Endothelial cell (in vitro differentiated cells): ENCODE data around the gene FRS2. TPM values are rescaled to one million over a fixed set of nuclear protein-coding genes. Genes with fewer than 3 reads are reported as not detected.

ENCODE experiments used
- DNase-seq: peaks from one replicate; pipeline ENCODE4 v3.0.0; 2021; ENCODE audit warnings: low spot score
- H3K27ac Mint-ChIP-seq: one replicate; pipeline ENCODE4 v1.8.0; 2021; ENCODE audit warnings: mixed read lengths, inconsistent platforms; ENCODE audit not compliant: unreplicated experiment
- H3K27me3 Mint-ChIP-seq: one replicate; pipeline ENCODE4 v1.8.0; 2021; ENCODE audit warnings: mild to moderate bottlenecking, moderate library complexity, mixed read lengths, inconsistent platforms; ENCODE audit not compliant: unreplicated experiment
- H3K36me3 Mint-ChIP-seq: one replicate; pipeline ENCODE4 v1.8.0; 2021; ENCODE audit warnings: mild to moderate bottlenecking, low read depth, mixed read lengths, inconsistent platforms; ENCODE audit not compliant: unreplicated experiment
- H3K4me1 Mint-ChIP-seq: one replicate; pipeline ENCODE4 v1.8.0; 2021; ENCODE audit warnings: mild to moderate bottlenecking, mixed read lengths, inconsistent platforms; ENCODE audit not compliant: unreplicated experiment
- H3K4me3 Mint-ChIP-seq: one replicate; pipeline ENCODE4 v1.8.0; 2021; ENCODE audit warnings: mild to moderate bottlenecking, mixed read lengths, inconsistent platforms; ENCODE audit not compliant: unreplicated experiment
- H3K9me3 Mint-ChIP-seq: one replicate; pipeline ENCODE4 v1.8.0; 2021; ENCODE audit warnings: mixed read lengths, inconsistent platforms; ENCODE audit not compliant: unreplicated experiment
- total RNA-seq: library from RNA; stranded (reverse); fragmentation: NEBNext Ultra II Directional; extraction: Animal tissue kit (Norgen Biotek cat#: 25700); gene quantifications from one replicate; pipeline ENCODE4 v1.2.1, GENCODE V29; 2021; ENCODE audit not compliant: unreplicated experiment
- TF ChIP-seq, protein P1 (sequence below): fragments of 200-600 bp; sonication (generic); IDR thresholded peaks from one replicate; pipeline ENCODE4 v1.5.0; 2021; ENCODE audit warnings: antibody characterized with exemption; ENCODE audit not compliant: unreplicated experiment

FRS2 gene
- total RNA-seq, 1 donor from 2014 or later, result 22.9 TPM

DNA sequence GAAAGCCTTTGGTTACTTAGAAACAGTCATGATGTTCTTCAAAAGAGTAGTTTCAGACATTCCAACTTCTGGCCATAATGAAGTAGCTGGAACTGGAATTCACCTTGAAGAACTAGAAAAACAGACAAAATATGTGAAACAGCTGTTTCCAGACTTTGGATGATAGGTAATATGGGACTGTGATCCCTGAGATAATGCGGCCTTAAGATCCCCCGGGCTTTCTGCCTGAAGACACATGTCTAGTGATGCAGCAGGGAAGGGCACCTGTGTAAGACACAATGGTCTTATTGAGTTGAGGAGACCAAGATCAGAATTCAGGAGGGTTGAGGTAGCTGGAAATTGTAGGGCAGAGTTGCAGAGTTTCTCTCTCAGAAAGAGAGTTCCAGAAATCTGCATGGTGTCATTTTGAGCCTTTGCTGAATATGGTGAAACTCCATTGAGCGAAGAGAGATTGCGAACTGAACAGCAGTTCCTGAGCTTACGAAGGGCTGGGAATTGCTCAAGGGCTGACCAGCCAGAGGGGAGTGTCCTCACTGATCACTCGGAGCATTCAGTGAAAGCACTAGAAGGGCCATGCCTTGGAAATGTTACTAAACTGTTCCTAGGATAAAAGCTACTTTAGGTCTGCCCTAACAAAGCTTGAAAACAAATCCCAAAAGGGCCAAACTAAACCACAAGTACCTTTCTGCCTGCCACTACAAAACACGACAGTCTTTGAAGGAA, 41.7 kb upstream of the FRS2 start:
- H3K4me3 Mint-ChIP-seq, result no peak overlapping the region
- H3K27ac Mint-ChIP-seq, result no peak overlapping the region
- H3K9me3 Mint-ChIP-seq, result no peaks in the 10 kb centered on the region
- peaks cover 4% of the 10 kb centered on the region for H3K27me3 Mint-ChIP-seq
- peaks cover 11% of the 10 kb centered on the region for H3K4me1 Mint-ChIP-seq
- TF ChIP-seq, protein P1, sequence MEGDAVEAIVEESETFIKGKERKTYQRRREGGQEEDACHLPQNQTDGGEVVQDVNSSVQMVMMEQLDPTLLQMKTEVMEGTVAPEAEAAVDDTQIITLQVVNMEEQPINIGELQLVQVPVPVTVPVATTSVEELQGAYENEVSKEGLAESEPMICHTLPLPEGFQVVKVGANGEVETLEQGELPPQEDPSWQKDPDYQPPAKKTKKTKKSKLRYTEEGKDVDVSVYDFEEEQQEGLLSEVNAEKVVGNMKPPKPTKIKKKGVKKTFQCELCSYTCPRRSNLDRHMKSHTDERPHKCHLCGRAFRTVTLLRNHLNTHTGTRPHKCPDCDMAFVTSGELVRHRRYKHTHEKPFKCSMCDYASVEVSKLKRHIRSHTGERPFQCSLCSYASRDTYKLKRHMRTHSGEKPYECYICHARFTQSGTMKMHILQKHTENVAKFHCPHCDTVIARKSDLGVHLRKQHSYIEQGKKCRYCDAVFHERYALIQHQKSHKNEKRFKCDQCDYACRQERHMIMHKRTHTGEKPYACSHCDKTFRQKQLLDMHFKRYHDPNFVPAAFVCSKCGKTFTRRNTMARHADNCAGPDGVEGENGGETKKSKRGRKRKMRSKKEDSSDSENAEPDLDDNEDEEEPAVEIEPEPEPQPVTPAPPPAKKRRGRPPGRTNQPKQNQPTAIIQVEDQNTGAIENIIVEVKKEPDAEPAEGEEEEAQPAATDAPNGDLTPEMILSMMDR, result no peak
- no peaks in the 10 kb centered on the region for H3K36me3 Mint-ChIP-seq
- no peak for DNase-seq

DNA sequence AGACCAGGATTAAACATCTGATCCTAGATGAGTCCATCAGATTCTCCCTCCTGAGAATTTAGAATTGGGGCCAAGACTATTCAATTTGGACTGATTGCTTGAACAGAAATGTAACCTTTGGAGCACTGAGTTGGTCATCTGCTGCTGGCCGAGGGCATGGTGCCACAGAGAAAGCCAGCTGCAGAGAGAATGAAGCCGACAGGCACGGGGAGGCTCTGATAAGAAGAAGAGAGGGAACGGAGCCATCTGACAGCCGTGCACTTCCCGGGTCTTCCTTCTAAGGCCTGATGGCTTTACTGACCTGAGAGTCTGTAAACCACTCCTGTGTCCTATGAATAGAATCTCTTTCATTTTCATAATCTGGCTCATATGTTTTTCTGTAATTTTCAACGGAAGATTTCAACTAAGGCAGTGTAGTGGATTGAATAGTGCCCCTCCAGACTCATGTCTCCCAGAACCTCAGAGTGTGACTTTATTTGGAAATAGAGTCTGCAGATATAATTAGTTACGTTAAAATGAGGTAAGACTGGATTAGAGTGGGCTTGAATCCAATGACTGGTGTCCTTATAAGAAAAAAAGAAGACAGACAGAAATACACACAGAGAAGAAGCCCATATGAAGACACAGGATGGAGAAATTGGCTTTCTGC, 39.1 kb upstream of the FRS2 start:
- H3K4me1 Mint-ChIP-seq, result peaks cover 11% of the 10 kb centered on the region
- no peak overlapping the region for H3K4me3 Mint-ChIP-seq
- no peaks in the 10 kb centered on the region for H3K9me3 Mint-ChIP-seq
- DNase-seq, result no peak
- no peak overlapping the region for H3K27ac Mint-ChIP-seq
- H3K27me3 Mint-ChIP-seq, result peaks cover 5% of the 10 kb centered on the region
- TF ChIP-seq, protein P1, result no peak
- H3K36me3 Mint-ChIP-seq, result no peaks in the 10 kb centered on the region

DNA sequence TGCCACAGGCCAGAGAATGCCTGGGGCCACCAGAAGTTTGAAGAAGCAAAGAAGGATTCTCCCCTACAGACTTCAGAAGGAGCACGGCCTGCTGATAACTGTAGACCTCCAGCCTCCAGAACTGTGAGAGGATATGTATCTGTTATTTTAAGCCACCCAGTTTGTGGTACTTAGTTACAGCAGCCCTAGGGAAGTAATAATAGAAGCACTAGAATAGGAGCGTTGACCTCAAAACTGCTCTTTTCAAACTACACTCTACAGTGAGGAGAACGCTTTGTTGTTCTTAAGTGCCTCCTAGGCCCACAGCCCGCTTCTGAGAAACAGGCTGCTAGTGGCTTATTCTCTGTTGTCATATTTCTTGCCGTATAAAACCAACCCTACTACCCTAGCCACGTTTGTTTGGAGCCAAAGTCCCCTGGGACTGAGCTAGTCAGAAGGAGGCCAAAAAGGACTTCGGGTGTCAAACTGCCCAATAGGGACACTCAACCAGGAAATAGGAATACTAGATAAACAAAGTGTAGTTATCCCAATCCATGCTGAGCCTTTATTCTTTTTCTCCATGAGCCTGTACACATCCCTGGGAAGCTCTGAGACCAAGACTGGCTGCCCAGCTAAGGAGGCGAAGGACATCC, 38.5 kb upstream of the FRS2 start:
- TF ChIP-seq, protein P1, result no peak
- H3K4me3 Mint-ChIP-seq, result no peak overlapping the region
- H3K27me3 Mint-ChIP-seq, result peaks cover 2% of the 10 kb centered on the region
- H3K36me3 Mint-ChIP-seq, result no peaks in the 10 kb centered on the region
- no peak for DNase-seq
- H3K9me3 Mint-ChIP-seq, result no peaks in the 10 kb centered on the region
- no peak overlapping the region for H3K27ac Mint-ChIP-seq
- H3K4me1 Mint-ChIP-seq, result peaks cover 11% of the 10 kb centered on the region

DNA sequence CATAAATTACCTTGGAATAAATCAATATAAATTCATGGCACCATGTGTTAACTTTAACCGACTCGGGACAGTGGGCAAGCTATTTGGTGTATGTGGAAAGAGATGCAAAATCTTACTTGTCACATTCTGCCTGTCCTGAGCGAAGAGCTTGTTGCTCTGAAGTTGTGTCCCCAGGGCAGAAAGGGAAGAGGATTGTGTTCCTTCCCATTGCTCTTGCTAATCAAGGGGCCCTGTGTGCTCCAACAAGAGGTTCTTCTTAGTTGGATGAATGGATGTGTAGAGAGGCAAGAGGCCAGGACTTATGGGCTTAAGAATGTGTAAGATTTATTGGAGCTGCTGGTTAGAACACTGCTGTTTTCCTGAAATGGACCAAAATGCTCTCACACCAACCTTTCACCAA, 36.5 kb upstream of the FRS2 start:
- DNase-seq, result no peak
- TF ChIP-seq, protein P1, result no peak
- no peaks in the 10 kb centered on the region for H3K36me3 Mint-ChIP-seq
- H3K27me3 Mint-ChIP-seq, result peaks cover 4% of the 10 kb centered on the region
- H3K4me3 Mint-ChIP-seq, result no peak overlapping the region
- peaks cover 11% of the 10 kb centered on the region for H3K4me1 Mint-ChIP-seq
- H3K9me3 Mint-ChIP-seq, result no peaks in the 10 kb centered on the region
- H3K27ac Mint-ChIP-seq, result no peak overlapping the region

DNA sequence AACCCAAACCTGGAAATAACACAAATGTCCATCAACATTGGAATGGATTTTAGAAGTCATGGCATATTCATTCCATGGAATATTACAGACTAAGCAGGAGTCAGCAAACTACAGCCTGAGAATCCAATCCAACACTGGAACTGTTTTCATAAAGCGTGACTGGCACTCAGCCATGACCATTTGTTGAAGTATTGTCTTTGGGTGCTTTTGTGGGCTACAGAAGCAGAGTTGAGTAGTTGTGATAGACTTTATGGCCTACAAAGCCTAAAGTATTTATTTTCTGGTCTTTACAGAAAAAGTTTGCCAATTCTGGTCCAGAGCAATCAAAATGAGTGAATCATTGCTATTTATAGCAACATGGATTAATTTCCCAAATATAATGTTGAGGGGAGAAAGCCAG, 34.5 kb upstream of the FRS2 start:
- H3K4me1 Mint-ChIP-seq, result no peaks in the 10 kb centered on the region
- no peaks in the 10 kb centered on the region for H3K36me3 Mint-ChIP-seq
- H3K27ac Mint-ChIP-seq, result no peak overlapping the region
- H3K4me3 Mint-ChIP-seq, result no peak overlapping the region
- TF ChIP-seq, protein P1, result no peak
- peaks cover 4% of the 10 kb centered on the region for H3K27me3 Mint-ChIP-seq
- no peak for DNase-seq
- H3K9me3 Mint-ChIP-seq, result no peaks in the 10 kb centered on the region
